ENCODE measurements around the gene EMCN.

GRCh38 chr4:100483796-100484195 lies 34.0 kb downstream of the EMCN start:
- no peak for TF ChIP-seq EZH2 (IDR thresholded peaks at IDR 0.05; ENCODE audit: insufficient read depth, poor library complexity, severe bottlenecking)
- no peak for TF ChIP-seq EZH2phosphoT487 (IDR thresholded peaks at IDR 0.05; ENCODE audit: insufficient read depth, low read depth)

Data from GM23248 (cell line).